ENCODE data around the gene DIS3L2. TPM values are rescaled to one million over a fixed set of nuclear protein-coding genes. Genes with fewer than 3 reads are reported as not detected.
A peak's percentile ranks its signal among the peaks of the same experiment; 100 is the strongest.

Gene DIS3L2
- total and polyA plus RNA-seq, 2 experiments from 2014 or later: 9.3 to 15.6 TPM

DNA sequence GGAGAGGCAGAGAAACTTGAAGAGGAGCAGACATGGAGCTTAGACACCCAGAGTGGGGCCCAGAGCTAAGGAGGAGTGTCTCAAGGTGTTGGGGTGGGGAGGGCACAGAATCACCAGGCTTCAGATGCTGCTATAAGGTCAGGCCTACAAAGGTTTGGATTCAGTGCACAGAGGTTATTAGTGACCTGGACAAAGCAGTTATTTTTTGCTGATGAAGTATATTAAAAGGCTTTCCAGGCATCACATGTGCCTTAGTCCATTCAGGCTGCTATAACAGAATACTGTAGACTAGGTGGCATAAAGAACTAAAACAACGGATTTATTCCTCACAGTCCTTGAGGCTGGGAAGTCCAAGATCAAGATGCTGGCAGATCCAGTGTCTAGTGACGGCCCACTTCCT is 271.4 kb downstream of the DIS3L2 start:
- Histone ChIP-seq H2AFZ (no peak overlapping the region), H3K79me2 (ENCODE audit: insufficient read depth) (no peaks in the 10 kb centered on the region), H3K9me2 (ENCODE audit: insufficient read depth) (no peaks in the 10 kb centered on the region), H3K4me3 (no peak overlapping the region), H3K9me3 (ENCODE audit: low read depth) (no peaks in the 10 kb centered on the region), H3K9ac (no peak overlapping the region), H3K4me1 (ENCODE audit: insufficient read depth) (no peaks in the 10 kb centered on the region), H4K20me1 (ENCODE audit: insufficient read depth) (no peaks in the 10 kb centered on the region), H3K4me2 (ENCODE audit: unreplicated experiment) (no peak overlapping the region), H3F3A (ENCODE audit: insufficient read depth) (no peaks in the 10 kb centered on the region), H3K27ac (no peak overlapping the region), H3K36me3 (ENCODE audit: low read depth) (no peaks in the 10 kb centered on the region), H3K27me3 (replicated peaks; ENCODE audit: insufficient read depth) (no peaks in the 10 kb centered on the region)
- DNase-seq: no peak
- 97 to 100% methylated on average over 2 of the region's 2 CpGs for WGBS, 2 experiments (ENCODE audit: low coverage in 1 of 2, low lambda C conversion rate in 2 of 2, missing lambda C conversion rate in 2 of 2)
- in situ Hi-C loops (cut with MboI): no loop called here
- no peak for TF ChIP-seq EZH2 (IDR thresholded peaks at IDR 0.05; ENCODE audit: insufficient read depth, poor library complexity, severe bottlenecking)
- no peak for TF ChIP-seq EZH2phosphoT487 (IDR thresholded peaks at IDR 0.05; ENCODE audit: insufficient read depth, low read depth)

DNA sequence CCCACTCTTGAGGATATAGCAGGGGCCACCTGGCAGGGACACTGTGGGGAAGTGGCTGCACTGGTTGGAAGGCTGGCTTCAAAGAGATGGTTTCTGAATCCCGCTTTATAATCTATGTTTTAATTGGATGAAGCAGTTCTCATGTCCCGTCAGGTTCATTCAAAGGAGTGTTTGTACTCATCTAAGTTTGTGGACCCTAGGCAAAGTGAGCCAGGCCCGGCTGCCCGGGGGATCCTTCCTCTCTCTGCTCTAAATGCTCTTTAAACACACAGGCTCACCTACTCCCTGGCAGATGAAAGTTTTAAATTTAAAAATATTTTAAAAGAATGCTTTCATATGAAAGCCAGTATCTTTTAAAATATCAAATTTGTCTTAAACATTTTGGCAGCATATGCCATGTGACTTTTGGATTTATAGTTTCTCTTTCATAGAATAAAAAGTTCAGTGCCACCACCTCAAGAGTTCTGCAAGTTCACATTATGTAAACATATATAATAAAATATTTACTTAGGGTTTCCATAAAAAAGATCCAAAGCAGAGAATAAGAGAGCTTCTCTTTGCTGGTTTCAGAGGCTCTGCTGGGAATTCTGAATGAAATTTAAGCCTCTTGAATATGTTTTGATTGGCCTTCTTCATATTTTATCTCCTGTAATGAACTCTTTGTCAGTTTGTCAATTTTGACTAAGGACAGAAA is 273.6 kb downstream of the DIS3L2 start:
- H3K4me3 ChIP-seq: no peak overlapping the region
- no peaks in the 10 kb centered on the region for H3K9me3 ChIP-seq (ENCODE audit: low read depth)
- H3K4me1 ChIP-seq (ENCODE audit: insufficient read depth): no peaks in the 10 kb centered on the region
- H3K79me2 ChIP-seq (ENCODE audit: insufficient read depth): no peaks in the 10 kb centered on the region
- H2AFZ ChIP-seq: no peak overlapping the region
- H3K27ac ChIP-seq: no peak overlapping the region
- no peaks in the 10 kb centered on the region for H3K36me3 ChIP-seq (ENCODE audit: low read depth)
- no peaks in the 10 kb centered on the region for H3F3A ChIP-seq (ENCODE audit: insufficient read depth)
- no peak for TF ChIP-seq EZH2phosphoT487 (IDR thresholded peaks at IDR 0.05; ENCODE audit: insufficient read depth, low read depth)
- no peak for TF ChIP-seq EZH2 (IDR thresholded peaks at IDR 0.05; ENCODE audit: insufficient read depth, poor library complexity, severe bottlenecking)
- no peaks in the 10 kb centered on the region for H3K27me3 ChIP-seq (replicated peaks; ENCODE audit: insufficient read depth)
- H3K9me2 ChIP-seq (ENCODE audit: insufficient read depth): no peaks in the 10 kb centered on the region
- in situ Hi-C loops (cut with MboI): no loop called here
- no peak overlapping the region for H3K4me2 ChIP-seq (ENCODE audit: unreplicated experiment)
- H4K20me1 ChIP-seq (ENCODE audit: insufficient read depth): no peaks in the 10 kb centered on the region
- DNase-seq: no peak
- WGBS, 2 experiments (ENCODE audit: low coverage in 1 of 2, low lambda C conversion rate in 2 of 2, missing lambda C conversion rate in 2 of 2): 94 to 97% methylated on average over 4 of the region's 4 CpGs
- no peak overlapping the region for H3K9ac ChIP-seq

DNA sequence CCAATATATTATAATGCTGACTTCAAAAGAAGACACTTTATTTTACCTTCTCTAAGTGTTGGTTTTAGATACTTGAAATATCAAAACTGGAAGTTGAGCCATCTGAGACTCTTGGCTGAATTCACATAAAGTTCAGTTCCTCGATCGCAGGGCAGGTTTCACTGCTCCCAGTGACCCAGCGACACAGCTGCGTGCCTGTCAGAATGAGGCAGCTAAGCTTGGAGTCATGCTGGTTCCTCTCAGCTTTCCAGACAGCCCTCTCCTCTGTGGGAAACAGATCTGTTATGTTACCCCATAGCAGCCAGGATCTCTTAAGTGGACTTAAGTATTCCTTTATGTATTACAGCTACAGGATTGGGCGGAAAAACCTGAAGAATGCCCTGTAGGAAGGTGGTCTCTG is 274.2 kb downstream of the DIS3L2 start:
- Histone ChIP-seq H4K20me1 (ENCODE audit: insufficient read depth) (no peaks in the 10 kb centered on the region), H3K36me3 (ENCODE audit: low read depth) (no peaks in the 10 kb centered on the region), H3K4me1 (ENCODE audit: insufficient read depth) (no peaks in the 10 kb centered on the region), H3K27ac (no peak overlapping the region), H3K9me2 (ENCODE audit: insufficient read depth) (no peaks in the 10 kb centered on the region), H2AFZ (no peak overlapping the region), H3F3A (ENCODE audit: insufficient read depth) (no peaks in the 10 kb centered on the region), H3K9ac (no peak overlapping the region), H3K9me3 (ENCODE audit: low read depth) (no peaks in the 10 kb centered on the region), H3K79me2 (ENCODE audit: insufficient read depth) (no peaks in the 10 kb centered on the region), H3K4me2 (ENCODE audit: unreplicated experiment) (no peak overlapping the region), H3K4me3 (no peak overlapping the region), H3K27me3 (replicated peaks; ENCODE audit: insufficient read depth) (no peaks in the 10 kb centered on the region)
- in situ Hi-C loops (cut with MboI): no loop called here
- DNase-seq: no peak
- 95 to 96% methylated on average over 5 of the region's 5 CpGs for WGBS, 2 experiments (ENCODE audit: low coverage in 1 of 2, low lambda C conversion rate in 2 of 2, missing lambda C conversion rate in 2 of 2)
- TF ChIP-seq EZH2phosphoT487 (IDR thresholded peaks at IDR 0.05; ENCODE audit: insufficient read depth, low read depth): no peak
- TF ChIP-seq EZH2 (IDR thresholded peaks at IDR 0.05; ENCODE audit: insufficient read depth, poor library complexity, severe bottlenecking): no peak

DNA sequence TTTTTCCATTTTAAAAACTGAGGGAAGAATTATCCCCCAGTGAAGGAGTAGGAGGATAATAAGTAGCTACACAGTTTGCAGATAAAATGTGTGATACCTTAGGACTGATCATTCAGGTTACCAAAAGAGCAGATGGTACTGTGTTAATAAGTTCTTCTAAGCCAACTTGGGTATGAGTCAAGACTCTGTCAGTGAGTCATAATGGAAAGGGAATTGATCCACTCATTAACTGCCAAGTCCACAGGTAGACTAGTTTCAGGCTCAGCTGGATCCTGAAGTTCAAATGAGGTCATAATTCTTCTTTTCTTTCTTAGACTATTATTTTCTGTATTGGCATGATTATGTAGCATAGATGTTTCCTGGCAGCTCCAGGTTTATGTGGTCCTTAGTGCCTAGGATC is 274.7 kb downstream of the DIS3L2 start:
- no peak overlapping the region for H2AFZ ChIP-seq
- no peak for TF ChIP-seq EZH2phosphoT487 (IDR thresholded peaks at IDR 0.05; ENCODE audit: insufficient read depth, low read depth)
- no peaks in the 10 kb centered on the region for H3K79me2 ChIP-seq (ENCODE audit: insufficient read depth)
- no peak overlapping the region for H3K4me3 ChIP-seq
- no peaks in the 10 kb centered on the region for H3K4me1 ChIP-seq (ENCODE audit: insufficient read depth)
- H3F3A ChIP-seq (ENCODE audit: insufficient read depth): no peaks in the 10 kb centered on the region
- no peaks in the 10 kb centered on the region for H4K20me1 ChIP-seq (ENCODE audit: insufficient read depth)
- H3K36me3 ChIP-seq (ENCODE audit: low read depth): no peaks in the 10 kb centered on the region
- H3K4me2 ChIP-seq (ENCODE audit: unreplicated experiment): no peak overlapping the region
- no peaks in the 10 kb centered on the region for H3K9me2 ChIP-seq (ENCODE audit: insufficient read depth)
- in situ Hi-C loops (cut with MboI): no loop called here
- H3K9ac ChIP-seq: no peak overlapping the region
- no peaks in the 10 kb centered on the region for H3K9me3 ChIP-seq (ENCODE audit: low read depth)
- DNase-seq: peak; percentile 26
- H3K27me3 ChIP-seq (replicated peaks; ENCODE audit: insufficient read depth): no peaks in the 10 kb centered on the region
- no peak overlapping the region for H3K27ac ChIP-seq

DNA sequence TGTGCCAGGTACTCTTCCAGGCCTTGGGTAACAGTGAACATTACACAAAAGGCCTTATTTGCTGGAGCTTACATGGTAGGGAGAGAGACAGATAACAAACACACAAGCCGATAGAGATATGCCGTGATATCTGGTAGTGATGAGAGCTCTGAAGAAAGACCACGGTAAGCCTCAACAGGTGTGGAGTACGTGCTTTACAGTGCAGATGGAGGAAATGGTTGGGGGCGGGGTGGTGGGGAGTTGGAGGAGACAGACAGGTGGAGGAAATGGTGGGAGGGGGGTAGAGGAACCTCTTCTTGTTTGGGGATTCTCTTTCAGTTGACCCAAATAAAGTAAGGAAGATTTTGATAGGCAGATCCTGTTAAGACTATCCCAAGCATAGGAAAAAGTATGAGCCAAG is 276.0 kb downstream of the DIS3L2 start:
- Histone ChIP-seq H3K4me1 (ENCODE audit: insufficient read depth) (no peaks in the 10 kb centered on the region), H2AFZ (no peak overlapping the region), H4K20me1 (ENCODE audit: insufficient read depth) (no peaks in the 10 kb centered on the region), H3K36me3 (ENCODE audit: low read depth) (no peaks in the 10 kb centered on the region), H3K27ac (no peak overlapping the region), H3K79me2 (ENCODE audit: insufficient read depth) (no peaks in the 10 kb centered on the region), H3K4me3 (no peak overlapping the region), H3F3A (ENCODE audit: insufficient read depth) (no peaks in the 10 kb centered on the region), H3K4me2 (ENCODE audit: unreplicated experiment) (no peak overlapping the region), H3K9me2 (ENCODE audit: insufficient read depth) (no peaks in the 10 kb centered on the region), H3K9ac (no peak overlapping the region), H3K9me3 (ENCODE audit: low read depth) (no peaks in the 10 kb centered on the region), H3K27me3 (replicated peaks; ENCODE audit: insufficient read depth) (no peaks in the 10 kb centered on the region)
- 94 to 96% methylated on average over 4 to 5 of the region's 5 CpGs for WGBS, 2 experiments (ENCODE audit: low coverage in 1 of 2, low lambda C conversion rate in 2 of 2, missing lambda C conversion rate in 2 of 2)
- DNase-seq: no peak
- no peak for TF ChIP-seq EZH2 (IDR thresholded peaks at IDR 0.05; ENCODE audit: insufficient read depth, poor library complexity, severe bottlenecking)
- TF ChIP-seq EZH2phosphoT487 (IDR thresholded peaks at IDR 0.05; ENCODE audit: insufficient read depth, low read depth): no peak
- in situ Hi-C loops (cut with MboI): no loop called here
